Smooth muscle cell (in vitro differentiated cells): ENCODE results near the gene TUFT1. TPM values are rescaled to one million over a fixed set of nuclear protein-coding genes. Genes with fewer than 3 reads are reported as not detected.

Experiments used
- DNase-seq: peaks from one replicate; lab custom pipeline; 2025; ENCODE audit not compliant: unreplicated experiment; lab: John Stamatoyannopoulos, UW
- H2AFZ ChIP-seq: fragments of 200-600 bp; sonication (generic); 2 replicates; pipeline ENCODE4 v1.6.0; 2016; ENCODE audit warnings: antibody characterized with exemption, low read depth, mild to moderate bottlenecking
- H3F3A ChIP-seq: fragments of 200-600 bp; sonication (generic); 2 replicates; pipeline ENCODE4 v1.6.0; 2017; ENCODE audit warnings: antibody characterized with exemption, low read depth
- H3K27ac ChIP-seq: fragments of 200-600 bp; sonication (generic); 2 replicates; pipeline ENCODE4 v1.5.1; 2016; ENCODE audit warnings: low read depth, mild to moderate bottlenecking
- H3K27me3 ChIP-seq: fragments of 200-600 bp; sonication (generic); 2 replicates; pipeline ENCODE4 v1.6.1; 2016; ENCODE audit warnings: low read depth, mild to moderate bottlenecking
- H3K36me3 ChIP-seq: fragments of 200-600 bp; sonication (generic); 2 replicates; pipeline ENCODE4 v1.5.1; 2016; ENCODE audit warnings: low read depth
- H3K4me1 ChIP-seq: fragments of 200-600 bp; sonication (generic); 2 replicates; pipeline ENCODE4 v1.5.1; 2016; ENCODE audit warnings: low read depth
- H3K4me2 ChIP-seq: fragments of 200-600 bp; sonication (generic); 2 replicates; pipeline ENCODE4 v1.6.0; 2016; ENCODE audit warnings: mild to moderate bottlenecking
- H3K4me3 ChIP-seq: fragments of 200-600 bp; sonication (generic); 2 replicates; pipeline ENCODE4 v1.5.1; 2016; ENCODE audit warnings: mild to moderate bottlenecking
- H3K79me2 ChIP-seq: fragments of 200-600 bp; sonication (generic); 2 replicates; pipeline ENCODE4 v1.6.0; 2016; ENCODE audit warnings: low read depth, mild to moderate bottlenecking
- H3K9ac ChIP-seq: fragments of 200-600 bp; sonication (generic); 2 replicates; pipeline ENCODE4 v1.6.0; 2016; ENCODE audit warnings: low read depth
- H3K9me3 ChIP-seq: fragments of 200-600 bp; sonication (generic); replicated peaks from 2 replicates; pipeline ENCODE4 v1.5.1; 2016; ENCODE audit warnings: low read depth
- H4K20me1 ChIP-seq: fragments of 200-600 bp; sonication (generic); 2 replicates; pipeline ENCODE4 v1.6.0; 2016; ENCODE audit warnings: low read depth
- CTCF ChIP-seq: fragments of 200-600 bp; sonication (generic); IDR thresholded peaks from 2 replicates; pipeline ENCODE4 v1.5.1; 2017; ENCODE audit warnings: borderline replicate concordance, mild to moderate bottlenecking, antibody characterized with exemption; ENCODE audit not compliant: insufficient read depth, poor library complexity, severe bottlenecking
- WGBS: methylation state at CpG from one replicate; pipeline ENCODE4 v1.1.7; 2016; ENCODE audit warnings: low lambda C conversion rate; 5-methylcytosine and 5-hydroxymethylcytosine counted together
- polyA plus RNA-seq: library from polyadenylated mRNA; unstranded; fragments of >200 nt; fragmentation: Nextera tagmentation; extraction: Ambion mirVana; gene quantifications from 2 replicates; pipeline ENCODE4 v1.2.1, GENCODE V29; 2016
- total RNA-seq: library from RNA; depleted of rRNA; stranded (reverse); fragments of >200 nt; gene quantifications from 2 replicates; pipeline ENCODE4 v1.2.3, GENCODE V29; 2014

The TUFT1 gene
- total and polyA plus RNA-seq, 2 experiments from 2014 or later, result 15.1 to 20.0 TPM

GRCh38 chr1:151508833-151509232 is 31.3 kb upstream of the TUFT1 start:
- Histone ChIP-seq H3K36me3 (no peaks in the 10 kb centered on the region), H3K27me3 (peaks cover 5% of the 10 kb centered on the region), H2AFZ (no peak overlapping the region), H3K27ac (no peak overlapping the region), H3K4me3 (no peak overlapping the region), H3K79me2 (no peaks in the 10 kb centered on the region), H3K4me1 (peaks cover 27% of the 10 kb centered on the region), H3K9me3 (no peaks in the 10 kb centered on the region), H3K9ac (no peak overlapping the region), H4K20me1 (no peaks in the 10 kb centered on the region), H3F3A (peaks cover 4% of the 10 kb centered on the region), H3K4me2 (no peak overlapping the region)
- 61% methylated on average over 6 of the region's 6 CpGs for WGBS
- no peak for TF ChIP-seq CTCF
- DNase-seq, result no peak

GRCh38 chr1:151509350-151510019 is 30.6 kb upstream of the TUFT1 start:
- Histone ChIP-seq H3K36me3 (no peaks in the 10 kb centered on the region), H3K4me1 (peaks cover 29% of the 10 kb centered on the region), H3K27me3 (peaks cover 5% of the 10 kb centered on the region), H3K9me3 (no peaks in the 10 kb centered on the region), H2AFZ (no peak overlapping the region), H3K4me3 (no peak overlapping the region), H3F3A (peaks cover 4% of the 10 kb centered on the region), H3K9ac (no peak overlapping the region), H3K4me2 (no peak overlapping the region), H4K20me1 (no peaks in the 10 kb centered on the region), H3K79me2 (no peaks in the 10 kb centered on the region), H3K27ac (no peak overlapping the region)
- WGBS, result 95% methylated on average over 15 of the region's 15 CpGs
- TF ChIP-seq CTCF, result no peak
- DNase-seq, result no peak

GRCh38 chr1:151510020-151510405 is 30.1 kb upstream of the TUFT1 start:
- no peak for DNase-seq
- Histone ChIP-seq H3K27ac (no peak overlapping the region), H3K9me3 (no peaks in the 10 kb centered on the region), H2AFZ (peak overlapping the region; percentile 14), H3K4me3 (peak overlapping the region; percentile 62), H3K79me2 (no peaks in the 10 kb centered on the region), H3K4me2 (peak overlapping the region; percentile 89), H3F3A (peaks cover 4% of the 10 kb centered on the region), H3K27me3 (peaks cover 5% of the 10 kb centered on the region), H4K20me1 (no peaks in the 10 kb centered on the region), H3K4me1 (peaks cover 29% of the 10 kb centered on the region), H3K36me3 (no peaks in the 10 kb centered on the region), H3K9ac (no peak overlapping the region)
- 20% methylated on average over 9 of the region's 9 CpGs for WGBS
- TF ChIP-seq CTCF, result no peak

GRCh38 chr1:151510614-151510956 is 29.5 kb upstream of the TUFT1 start:
- Histone ChIP-seq H3K27me3 (peaks cover 5% of the 10 kb centered on the region), H3K9me3 (no peaks in the 10 kb centered on the region), H3K9ac (no peak overlapping the region), H2AFZ (peak overlapping the region; percentile 14), H4K20me1 (no peaks in the 10 kb centered on the region), H3K36me3 (no peaks in the 10 kb centered on the region), H3F3A (peaks cover 4% of the 10 kb centered on the region), H3K4me1 (peaks cover 29% of the 10 kb centered on the region), H3K27ac (no peak overlapping the region), H3K4me2 (peak overlapping the region; percentile 89), H3K4me3 (peak overlapping the region; percentile 62), H3K79me2 (no peaks in the 10 kb centered on the region)
- DNase-seq, result no peak
- WGBS, result 7% methylated on average over 10 of the region's 10 CpGs
- TF ChIP-seq CTCF, result no peak
